ENCODE measurements around the gene EDC3.
"Not testable (repeated sequence)": the region's sequence is repeated elsewhere in the genome, so short reads cannot be mapped to it uniquely, and the experiment has no call there.

Gene EDC3

DNA sequence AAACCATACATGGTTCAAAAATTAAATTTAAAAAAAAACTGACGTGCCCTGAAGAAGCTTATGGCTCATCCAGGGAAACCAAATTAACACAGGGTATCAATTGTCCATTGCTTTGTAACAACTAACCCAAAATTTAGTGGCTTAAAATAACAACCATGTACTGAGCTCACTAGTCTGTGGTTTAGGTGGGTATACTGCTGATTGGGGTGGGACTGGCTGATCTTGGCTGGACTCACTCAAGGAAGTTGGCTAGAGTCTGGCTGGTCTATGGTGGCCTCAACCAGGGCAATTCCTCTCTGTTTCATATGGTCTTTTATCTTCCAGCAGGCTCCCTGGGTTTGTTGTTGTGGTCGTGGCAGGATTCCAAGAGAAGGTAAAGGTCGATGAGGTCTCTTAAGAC lies 14.1 kb upstream of the EDC3 start:
- DNase-seq (ENCODE audit: low read depth in 2 of 2), result no peak

DNA sequence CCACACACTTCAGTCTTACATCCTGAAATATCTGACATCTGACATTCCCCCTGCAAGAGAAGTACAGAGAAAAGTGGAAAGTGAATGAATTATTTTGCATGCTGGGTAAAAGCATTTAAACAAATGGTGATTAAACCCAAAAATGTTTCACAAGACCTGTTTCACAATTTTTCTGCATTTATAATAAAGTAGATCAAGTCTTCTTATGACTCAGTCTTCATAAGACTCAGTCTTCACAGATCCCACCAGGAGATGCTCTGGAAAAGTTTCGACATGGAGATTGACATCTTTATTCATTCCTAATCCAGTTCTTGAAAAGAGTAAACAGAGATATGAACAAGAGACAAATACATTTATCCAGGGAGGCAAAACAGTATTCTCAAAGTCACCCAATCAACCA lies 13.2 kb upstream of the EDC3 start:
- DNase-seq (ENCODE audit: low read depth in 2 of 2), result no peak

DNA sequence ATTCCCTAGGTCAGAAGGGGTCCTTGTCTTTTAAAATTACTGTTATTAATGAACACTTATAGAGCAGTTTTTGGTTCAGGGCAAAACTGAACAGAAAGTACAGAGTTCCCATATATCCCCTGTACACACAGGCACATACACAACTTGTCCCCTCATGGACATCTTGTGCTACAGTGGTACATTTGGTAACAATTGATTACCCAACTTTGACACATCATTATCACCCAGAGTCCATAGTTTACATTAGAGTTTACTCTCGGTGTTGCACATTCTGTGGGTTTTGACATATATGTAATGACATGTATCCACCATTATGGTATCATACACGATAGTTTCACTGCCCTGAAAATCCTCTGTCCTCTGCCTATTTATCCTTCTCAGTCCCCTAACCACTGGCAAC lies 984 bp upstream of the EDC3 start:
- DNase-seq (ENCODE audit: low read depth in 2 of 2), result no peak

DNA sequence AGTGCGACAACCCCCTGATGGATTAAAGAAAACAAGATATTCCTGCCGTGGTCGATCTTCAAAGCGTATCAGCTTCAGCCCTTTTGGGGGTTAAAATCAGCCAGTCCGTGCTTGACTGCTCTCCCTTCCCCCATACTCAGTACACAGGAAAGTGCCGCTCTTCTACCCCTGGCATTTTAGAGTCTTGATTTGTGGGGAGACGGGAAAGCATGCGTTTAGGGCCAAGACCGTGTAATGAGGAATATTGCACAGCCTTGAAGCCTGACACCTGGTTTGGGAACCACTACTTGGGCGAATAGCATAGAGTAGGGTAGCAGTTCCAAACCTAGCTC lies 540 bp upstream of the EDC3 start:
- no peak for DNase-seq (ENCODE audit: low read depth in 2 of 2)

GRCh38 chr15:74692327-74692726 lies 3.5 kb downstream of the EDC3 start:
- no peak for DNase-seq (ENCODE audit: low read depth in 2 of 2)

DNA sequence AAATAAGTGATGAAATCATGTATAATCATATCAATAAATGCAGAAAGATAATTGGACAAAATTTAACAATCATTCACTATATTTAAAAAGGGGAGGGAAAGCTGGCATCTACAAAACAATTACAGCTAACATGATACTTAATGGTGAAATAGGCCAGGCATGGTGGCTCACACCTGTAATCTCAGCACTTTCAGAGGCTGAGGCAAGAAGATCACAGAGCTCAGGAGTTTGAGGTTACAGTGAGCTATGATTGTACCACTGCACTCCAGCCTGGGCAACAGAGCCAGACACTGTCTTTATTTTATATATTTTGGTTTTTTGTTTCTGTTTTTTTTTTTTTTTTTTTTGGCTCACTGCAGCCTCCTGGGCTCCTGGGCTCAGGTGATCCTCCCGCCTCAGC lies 12.1 kb downstream of the EDC3 start:
- no peak for DNase-seq (ENCODE audit: low read depth in 2 of 2)

DNA sequence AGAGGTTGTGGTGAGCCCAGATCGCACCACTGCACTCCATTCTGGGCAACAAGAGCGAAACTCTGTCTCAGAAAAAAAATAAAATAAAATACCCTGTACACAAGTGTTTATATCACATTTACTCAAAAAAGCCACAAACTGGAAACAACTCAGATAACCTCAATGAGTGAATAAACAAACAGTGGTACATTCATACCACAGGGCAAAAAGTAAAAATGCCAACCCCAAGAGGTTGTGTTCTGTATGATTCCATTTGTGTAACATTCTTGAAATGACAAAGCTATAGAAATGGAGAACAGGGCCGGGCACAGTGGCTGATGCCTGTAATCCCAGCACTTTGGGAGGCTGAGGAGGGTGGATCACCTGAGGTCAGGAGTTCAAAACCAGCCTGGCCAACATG lies 12.9 kb downstream of the EDC3 start:
- no peak for DNase-seq (ENCODE audit: low read depth in 2 of 2)

DNA sequence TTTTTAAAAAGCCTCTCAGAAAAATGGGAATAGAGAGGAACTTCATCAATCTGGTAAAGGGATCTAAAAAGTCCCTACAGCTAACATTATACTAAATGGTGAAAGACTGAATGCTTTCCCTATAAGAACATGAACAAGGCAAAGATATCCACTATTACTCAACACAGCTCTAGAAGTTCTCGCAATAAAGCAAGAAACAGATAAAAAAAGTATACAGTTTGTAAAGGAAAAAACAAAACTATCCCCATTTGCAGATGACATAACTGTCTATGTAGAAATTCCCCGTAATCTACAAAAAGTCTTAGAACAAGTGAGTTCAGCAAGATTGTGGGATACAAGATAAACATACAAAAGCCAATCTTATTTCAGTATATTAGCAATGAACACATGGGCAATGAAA lies 15.4 kb downstream of the EDC3 start:
- DNase-seq (ENCODE audit: low read depth in 2 of 2), result no peak

GRCh38 chr15:74676801-74677200 lies 19.0 kb downstream of the EDC3 start:
- no peak for DNase-seq (ENCODE audit: low read depth in 2 of 2)

DNA sequence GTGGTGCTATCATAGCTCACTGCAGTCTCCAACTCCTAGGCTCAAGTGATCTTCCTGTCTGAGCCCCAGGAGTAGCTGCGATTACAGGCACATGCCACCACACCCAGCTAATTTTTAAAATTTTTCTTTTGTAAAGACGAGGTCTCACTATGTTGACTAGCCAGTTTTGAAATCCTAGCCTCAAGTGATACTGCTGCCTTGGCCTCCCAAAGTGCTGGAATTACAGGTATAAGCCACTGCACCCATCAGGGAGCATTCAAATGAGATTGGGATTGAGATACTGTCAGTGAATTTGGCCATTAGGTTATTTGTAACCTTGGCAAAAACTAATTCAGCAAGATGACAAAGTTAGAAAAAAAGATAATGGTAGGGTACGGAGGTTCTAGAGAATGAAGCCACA lies 21.7 kb downstream of the EDC3 start:
- DNase-seq (ENCODE audit: low read depth in 2 of 2), result no peak

DNA sequence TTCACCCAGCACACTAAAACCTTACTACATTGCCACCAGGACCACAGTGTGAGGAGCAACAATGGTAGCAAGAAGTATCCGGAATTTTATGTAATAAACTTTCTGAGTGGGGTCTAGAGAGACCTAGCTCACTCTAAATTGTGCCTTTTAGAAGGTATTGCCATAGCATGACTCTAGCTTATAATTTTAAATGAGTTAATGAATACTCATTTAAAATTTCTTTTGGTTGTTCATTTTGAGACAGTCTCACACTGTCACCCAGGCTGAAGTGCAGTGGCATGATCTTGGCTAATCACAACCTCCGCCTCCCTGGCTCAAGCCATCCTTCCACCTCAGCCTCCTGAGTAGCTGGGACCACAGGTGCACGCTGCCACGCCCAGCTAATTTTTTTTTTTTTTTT lies 26.2 kb downstream of the EDC3 start:
- DNase-seq (ENCODE audit: low read depth in 2 of 2), result no peak

DNA sequence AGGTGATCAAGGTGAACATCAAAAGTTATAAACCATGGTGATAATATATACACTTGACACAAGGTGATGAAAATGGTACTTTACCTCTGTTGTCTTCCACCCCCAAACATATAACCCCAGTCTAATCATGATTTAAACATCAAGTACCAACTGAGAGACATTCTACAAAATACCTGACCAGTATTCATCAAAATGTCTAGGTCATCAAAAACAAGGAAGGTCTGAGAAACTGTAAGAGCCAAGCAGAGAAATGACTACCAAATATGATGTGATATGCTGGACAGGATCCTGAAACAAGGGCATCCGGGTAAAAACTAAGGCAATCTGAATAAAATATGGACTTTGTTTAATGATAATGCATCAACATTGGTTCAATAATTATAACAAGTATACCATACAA lies 27.8 kb downstream of the EDC3 start:
- no peak for DNase-seq (ENCODE audit: low read depth in 2 of 2)

GRCh38 chr15:74664670-74665069 lies 31.2 kb downstream of the EDC3 start:
- no peak for DNase-seq (ENCODE audit: low read depth in 2 of 2)

- DNase-seq (ENCODE audit: low read depth in 2 of 2), result no peak
These were observed 31.7 kb downstream of the EDC3 start for GRCh38 chr15:74664028-74664616.

- DNase-seq (ENCODE audit: low read depth in 2 of 2), result no peak
These were observed 32.4 kb downstream of the EDC3 start for GRCh38 chr15:74663303-74664027.

- no peak for DNase-seq (ENCODE audit: low read depth in 2 of 2)
These were observed 33.6 kb downstream of the EDC3 start for GRCh38 chr15:74662064-74662860.

DNA sequence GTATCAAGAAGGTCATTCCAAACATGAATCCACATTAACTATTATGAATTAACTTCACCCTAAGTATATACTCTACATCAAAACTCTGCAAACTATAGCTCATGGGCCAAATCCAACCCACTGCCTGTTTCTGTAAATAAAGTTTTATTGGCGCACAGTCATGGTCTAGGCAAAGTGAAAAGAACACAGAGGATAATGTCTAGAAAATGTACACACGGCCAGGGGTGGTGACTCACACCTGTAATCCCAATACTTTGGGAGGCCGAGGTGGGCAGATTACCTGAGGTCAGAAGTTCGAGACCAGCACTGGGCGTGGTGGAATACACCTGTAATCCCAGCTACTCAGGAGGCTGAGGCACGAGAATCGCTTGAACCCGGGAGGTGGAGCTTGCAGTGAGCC lies 34.5 kb downstream of the EDC3 start:
- DNase-seq (ENCODE audit: low read depth in 2 of 2), result not testable (repeated sequence)

DNA sequence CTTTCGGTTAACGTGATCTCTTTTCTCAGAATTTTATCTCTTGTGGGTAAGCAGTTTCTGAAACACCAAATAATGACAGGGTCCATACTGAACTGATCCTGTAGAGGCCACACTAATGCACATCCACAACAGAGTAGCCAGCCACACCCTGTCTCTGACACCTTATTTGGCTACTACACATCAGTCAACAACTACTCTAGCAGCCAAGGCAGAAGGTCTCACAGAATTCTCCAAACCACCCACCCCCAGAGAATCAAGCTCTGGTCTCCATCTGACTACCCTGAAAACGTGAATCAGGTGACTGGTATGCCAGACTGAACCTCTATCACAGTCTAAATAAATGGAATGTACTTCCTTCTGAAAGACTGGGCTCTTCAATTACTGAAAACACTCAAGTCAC lies 38.0 kb downstream of the EDC3 start:
- DNase-seq (ENCODE audit: low read depth in 2 of 2), result no peak

DNA sequence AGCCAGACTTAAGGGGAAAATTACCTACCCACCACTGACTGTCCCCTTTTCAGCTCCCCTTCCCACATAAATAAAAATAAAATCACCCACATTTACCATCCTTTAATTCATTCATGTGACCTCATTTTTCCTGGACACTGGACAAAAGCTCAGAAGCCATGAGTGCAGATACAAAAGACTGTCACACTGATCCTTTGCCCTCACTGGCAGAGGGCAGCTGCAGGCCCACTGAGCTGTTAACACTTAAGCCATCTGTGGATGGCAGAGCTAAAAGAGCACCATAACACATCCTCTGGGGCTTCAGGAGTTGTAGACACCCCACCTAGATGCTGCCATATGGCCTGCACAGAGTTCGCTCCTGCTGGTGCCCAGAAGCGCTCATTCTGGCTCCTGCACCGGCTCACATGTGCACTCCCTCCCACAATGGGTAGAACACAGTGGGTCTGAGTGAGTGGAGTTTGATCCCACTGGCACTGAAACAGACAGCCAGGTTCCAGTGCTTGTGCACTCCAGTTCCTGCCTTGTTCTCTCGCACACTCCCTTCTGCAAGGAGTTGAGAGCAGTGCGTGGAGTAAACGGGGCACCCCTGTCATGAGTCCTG lies 38.8 kb downstream of the EDC3 start:
- DNase-seq (ENCODE audit: low read depth in 2 of 2), result no peak

GRCh38 chr15:74655424-74655823 lies 40.4 kb downstream of the EDC3 start:
- no peak for DNase-seq (ENCODE audit: low read depth in 2 of 2)

- DNase-seq (ENCODE audit: low read depth in 2 of 2), result no peak
These were observed 42.3 kb downstream of the EDC3 start for GRCh38 chr15:74653426-74654102.

DNA sequence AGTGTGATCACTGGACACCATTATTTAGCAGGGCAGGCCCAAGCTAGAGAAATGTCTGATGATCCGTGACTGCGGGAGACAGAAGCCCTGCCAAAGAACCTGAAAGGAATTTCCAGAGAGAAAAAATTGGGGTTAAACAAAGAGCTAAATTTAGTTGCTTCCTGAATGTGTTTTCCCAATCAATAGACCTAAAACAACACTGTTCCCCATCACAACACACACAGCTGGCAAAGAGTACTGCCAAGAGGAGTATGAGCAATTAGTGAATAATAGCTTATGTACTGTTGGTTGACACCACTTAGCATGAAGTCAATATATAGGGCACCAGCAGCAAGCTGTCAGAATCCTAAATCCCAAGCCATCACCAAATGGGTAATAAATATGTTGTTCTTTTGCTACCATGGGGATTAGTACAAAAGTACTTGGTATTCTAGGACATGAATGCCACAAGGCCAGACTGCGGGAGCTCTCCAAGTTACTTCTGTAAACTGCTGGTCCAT lies 44.5 kb downstream of the EDC3 start:
- no peak for DNase-seq (ENCODE audit: low read depth in 2 of 2)

All from stimulated activated CD8-positive, alpha-beta memory T cell treated with anti-CD3 and anti-CD28 coated beads, Interleukin-2, amount 100 ng/mL, for 48 hours (primary cell).